OCI-LY1 (cell line): Measurements from ENCODE around the gene NEUROD6.

Experiments used
- H2AFZ ChIP-seq: fragments of 200-600 bp; sonication (generic), shearing (Covaris generic); 2 replicates; pipeline ENCODE4 v1.6.0; 2014; ENCODE audit warnings: antibody characterized with exemption, mild to moderate bottlenecking, low read length
- H3F3A ChIP-seq: fragments of 200-600 bp; sonication (generic), shearing (Covaris generic); 2 replicates; pipeline ENCODE4 v1.6.0; 2014; ENCODE audit warnings: mild to moderate bottlenecking, antibody characterized with exemption, low read length, moderate library complexity; ENCODE audit not compliant: insufficient read depth
- H3K27ac ChIP-seq: fragments of 200-600 bp; sonication (generic); 2 replicates; pipeline ENCODE4 v1.5.1; 2014; ENCODE audit warnings: low read length, mixed run types, mild to moderate bottlenecking, low read depth; ENCODE audit not compliant: poor library complexity, severe bottlenecking
- H3K27me3 ChIP-seq: fragments of 200-600 bp; sonication (generic); 2 replicates; pipeline ENCODE4 v1.6.0; 2014; ENCODE audit warnings: antibody characterized with exemption, mild to moderate bottlenecking, low read length, moderate library complexity; ENCODE audit not compliant: insufficient read depth
- H3K36me3 ChIP-seq: fragments of 200-600 bp; sonication (generic); 2 replicates; pipeline ENCODE4 v1.6.1; 2014; ENCODE audit warnings: mild to moderate bottlenecking, antibody characterized with exemption, low read length, moderate library complexity, mixed read lengths; ENCODE audit not compliant: insufficient read depth
- H3K4me1 ChIP-seq: fragments of 200-600 bp; sonication (generic); 2 replicates; pipeline ENCODE4 v1.5.1; 2014; ENCODE audit warnings: mild to moderate bottlenecking, low read length, moderate library complexity; ENCODE audit not compliant: insufficient read depth, severe bottlenecking
- H3K4me2 ChIP-seq: fragments of 200-600 bp; sonication (generic), shearing (Covaris generic); 2 replicates; pipeline ENCODE4 v1.6.1; 2014; ENCODE audit warnings: low read length
- H3K4me3 ChIP-seq: fragments of 200-600 bp; sonication (generic); 2 replicates; pipeline ENCODE4 v1.5.1; 2014; ENCODE audit warnings: low read length, low read depth, mild to moderate bottlenecking, mixed read lengths; ENCODE audit not compliant: poor library complexity, severe bottlenecking
- H3K79me2 ChIP-seq: fragments of 200-600 bp; shearing (Covaris generic); 2 replicates; pipeline ENCODE4 v1.6.1; 2016; ENCODE audit warnings: mixed run types, low read length, mixed read lengths; ENCODE audit not compliant: insufficient read depth
- H3K9ac ChIP-seq: fragments of 200-600 bp; sonication (generic), shearing (Covaris generic); 2 replicates; pipeline ENCODE4 v1.6.1; 2014; ENCODE audit warnings: mild to moderate bottlenecking, low read length, mixed read lengths
- H3K9me2 ChIP-seq: fragments of 200-600 bp; sonication (generic), shearing (Covaris generic); 2 replicates; pipeline ENCODE4 v1.6.1; 2014; ENCODE audit warnings: low read depth, mild to moderate bottlenecking, low read length, mixed read lengths
- H3K9me3 ChIP-seq: fragments of 200-600 bp; shearing (Covaris generic); 2 replicates; pipeline ENCODE4 v1.6.1; 2014; ENCODE audit warnings: low read length, mixed read lengths
- H4K20me1 ChIP-seq: fragments of 200-600 bp; sonication (generic), shearing (Covaris generic); 2 replicates; pipeline ENCODE4 v1.6.0; 2016; ENCODE audit warnings: mild to moderate bottlenecking, low read length; ENCODE audit not compliant: insufficient read depth
- EZH2 ChIP-seq: fragments of 200-600 bp; sonication (generic), shearing (Covaris generic); IDR thresholded peaks from 2 replicates; pipeline ENCODE4 v1.8.0; 2017; ENCODE audit warnings: borderline replicate concordance, mixed run types, mild to moderate bottlenecking, antibody characterized with exemption, low read length, moderate library complexity, mixed read lengths
- TF ChIP-seq, protein P1 (sequence below): fragments of 200-600 bp; sonication (generic), shearing (Covaris generic); IDR thresholded peaks from 2 replicates; pipeline ENCODE4 v1.5.1; 2017; ENCODE audit warnings: mild to moderate bottlenecking, antibody characterized with exemption, low read length, moderate library complexity, mixed read lengths

The NEUROD6 gene

DNA sequence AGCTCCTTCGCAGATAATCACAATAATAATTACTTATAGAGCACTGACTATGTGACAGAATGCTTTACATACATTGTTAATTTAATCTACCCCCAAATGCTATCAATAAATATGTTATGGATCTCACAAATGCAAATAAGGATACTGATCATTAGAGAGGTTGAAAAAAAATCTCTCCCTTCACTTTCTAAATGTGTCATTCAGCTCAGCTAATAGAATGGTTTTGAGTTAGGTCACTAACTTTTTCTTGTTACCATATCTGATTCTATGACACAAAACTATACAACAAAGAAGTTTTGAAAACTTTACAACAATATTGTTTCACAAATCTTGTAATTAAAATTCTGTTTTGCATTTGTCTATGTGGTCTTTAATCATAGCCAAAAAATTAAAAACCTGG is 17.4 kb downstream of the NEUROD6 start:
- H3K4me2 ChIP-seq, result no peak overlapping the region
- H2AFZ ChIP-seq, result no peak overlapping the region
- H3K79me2 ChIP-seq, result no peaks in the 10 kb centered on the region
- H3K9me2 ChIP-seq, result no peaks in the 10 kb centered on the region
- H3K4me3 ChIP-seq, result no peak overlapping the region
- no peaks in the 10 kb centered on the region for H3K36me3 ChIP-seq
- no peak overlapping the region for H3K9ac ChIP-seq
- no peak for TF ChIP-seq EZH2
- TF ChIP-seq, protein P1, sequence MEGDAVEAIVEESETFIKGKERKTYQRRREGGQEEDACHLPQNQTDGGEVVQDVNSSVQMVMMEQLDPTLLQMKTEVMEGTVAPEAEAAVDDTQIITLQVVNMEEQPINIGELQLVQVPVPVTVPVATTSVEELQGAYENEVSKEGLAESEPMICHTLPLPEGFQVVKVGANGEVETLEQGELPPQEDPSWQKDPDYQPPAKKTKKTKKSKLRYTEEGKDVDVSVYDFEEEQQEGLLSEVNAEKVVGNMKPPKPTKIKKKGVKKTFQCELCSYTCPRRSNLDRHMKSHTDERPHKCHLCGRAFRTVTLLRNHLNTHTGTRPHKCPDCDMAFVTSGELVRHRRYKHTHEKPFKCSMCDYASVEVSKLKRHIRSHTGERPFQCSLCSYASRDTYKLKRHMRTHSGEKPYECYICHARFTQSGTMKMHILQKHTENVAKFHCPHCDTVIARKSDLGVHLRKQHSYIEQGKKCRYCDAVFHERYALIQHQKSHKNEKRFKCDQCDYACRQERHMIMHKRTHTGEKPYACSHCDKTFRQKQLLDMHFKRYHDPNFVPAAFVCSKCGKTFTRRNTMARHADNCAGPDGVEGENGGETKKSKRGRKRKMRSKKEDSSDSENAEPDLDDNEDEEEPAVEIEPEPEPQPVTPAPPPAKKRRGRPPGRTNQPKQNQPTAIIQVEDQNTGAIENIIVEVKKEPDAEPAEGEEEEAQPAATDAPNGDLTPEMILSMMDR, result no peak
- H3K27me3 ChIP-seq, result no peaks in the 10 kb centered on the region
- H4K20me1 ChIP-seq, result no peaks in the 10 kb centered on the region
- no peaks in the 10 kb centered on the region for H3K9me3 ChIP-seq
- H3K4me1 ChIP-seq, result no peaks in the 10 kb centered on the region
- H3K27ac ChIP-seq, result no peak overlapping the region
- H3F3A ChIP-seq, result no peaks in the 10 kb centered on the region

DNA sequence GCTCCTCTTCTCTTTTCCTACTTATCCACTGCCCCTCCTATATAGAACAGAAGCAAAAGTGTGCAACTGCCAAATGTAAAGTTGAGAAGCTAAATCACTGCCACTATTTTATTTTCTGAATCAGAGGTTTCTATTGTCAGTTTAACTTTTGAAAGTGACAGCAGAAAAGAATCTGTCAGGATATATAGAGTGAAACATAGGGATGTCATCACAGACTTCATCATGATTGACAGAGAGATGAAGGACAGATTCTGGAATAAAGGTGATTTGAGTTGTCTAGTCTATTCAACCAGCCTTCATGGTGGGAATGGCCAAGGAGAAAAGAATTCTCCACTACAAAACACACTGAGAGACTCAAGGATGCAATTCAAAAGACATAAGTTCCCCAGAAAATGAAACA is 19.9 kb downstream of the NEUROD6 start:
- no peak overlapping the region for H2AFZ ChIP-seq
- TF ChIP-seq, protein P1, result no peak

DNA sequence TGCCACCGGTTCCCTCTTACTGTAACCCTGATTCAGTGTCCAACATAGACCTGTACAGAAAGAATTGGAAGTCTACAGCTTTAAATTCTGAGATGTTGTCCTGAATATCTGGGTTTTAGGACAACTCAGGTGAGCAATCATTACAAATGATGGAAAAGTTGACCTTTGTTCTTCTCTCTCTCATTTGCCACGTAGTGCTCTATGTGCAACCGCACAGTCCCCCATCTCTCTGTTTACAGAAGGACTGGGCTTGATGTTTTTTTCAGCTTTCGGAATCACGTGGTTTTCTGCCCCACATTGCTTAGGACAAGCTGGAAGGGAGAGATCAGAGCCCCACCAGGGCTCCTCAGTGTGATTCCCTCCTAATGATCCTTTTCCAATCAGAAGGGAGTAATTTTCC is 22.2 kb downstream of the NEUROD6 start:
- H3K9ac ChIP-seq, result no peak overlapping the region
- H3K27ac ChIP-seq, result no peak overlapping the region
- TF ChIP-seq EZH2, result no peak
- TF ChIP-seq, protein P1, result no peak
- H3K4me2 ChIP-seq, result no peak overlapping the region
- no peaks in the 10 kb centered on the region for H3K27me3 ChIP-seq
- H3K9me3 ChIP-seq, result no peaks in the 10 kb centered on the region
- H3K36me3 ChIP-seq, result no peaks in the 10 kb centered on the region
- no peaks in the 10 kb centered on the region for H3F3A ChIP-seq
- no peaks in the 10 kb centered on the region for H4K20me1 ChIP-seq
- no peak overlapping the region for H2AFZ ChIP-seq
- H3K4me3 ChIP-seq, result no peak overlapping the region
- H3K4me1 ChIP-seq, result no peaks in the 10 kb centered on the region
- H3K9me2 ChIP-seq, result no peaks in the 10 kb centered on the region
- H3K79me2 ChIP-seq, result no peaks in the 10 kb centered on the region

More for the DNA sequence above, 19.9 kb downstream of the NEUROD6 start:
- Histone ChIP-seq H3K27me3 (no peaks in the 10 kb centered on the region), H3K4me3 (no peak overlapping the region), H3K36me3 (no peaks in the 10 kb centered on the region), H3F3A (no peaks in the 10 kb centered on the region), H3K27ac (no peak overlapping the region), H3K4me2 (no peak overlapping the region), H3K9me2 (no peaks in the 10 kb centered on the region), H3K4me1 (no peaks in the 10 kb centered on the region), H3K79me2 (no peaks in the 10 kb centered on the region), H3K9me3 (no peaks in the 10 kb centered on the region), H4K20me1 (no peaks in the 10 kb centered on the region), H3K9ac (no peak overlapping the region)
